NCI-H128 (cell line): Measurements from ENCODE around the gene COL16A1.

Experiments
- DNase-seq: peaks from one replicate; lab custom pipeline; 2025; ENCODE audit not compliant: unreplicated experiment; lab: John Stamatoyannopoulos, UW

The COL16A1 gene

GRCh38 chr1:31605908-31606427 is 97.8 kb downstream of the COL16A1 start:
- no peak for DNase-seq
